NCI-H69 (cell line): Measurements from ENCODE around the gene LRG1.
"Not testable (repeated sequence)": the region's sequence is repeated elsewhere in the genome, so short reads cannot be mapped to it uniquely, and the experiment has no call there.

Experiments used
- DNase-seq: peaks from one replicate; lab custom pipeline; 2025; lab: John Stamatoyannopoulos, UW

LRG1 gene

DNA sequence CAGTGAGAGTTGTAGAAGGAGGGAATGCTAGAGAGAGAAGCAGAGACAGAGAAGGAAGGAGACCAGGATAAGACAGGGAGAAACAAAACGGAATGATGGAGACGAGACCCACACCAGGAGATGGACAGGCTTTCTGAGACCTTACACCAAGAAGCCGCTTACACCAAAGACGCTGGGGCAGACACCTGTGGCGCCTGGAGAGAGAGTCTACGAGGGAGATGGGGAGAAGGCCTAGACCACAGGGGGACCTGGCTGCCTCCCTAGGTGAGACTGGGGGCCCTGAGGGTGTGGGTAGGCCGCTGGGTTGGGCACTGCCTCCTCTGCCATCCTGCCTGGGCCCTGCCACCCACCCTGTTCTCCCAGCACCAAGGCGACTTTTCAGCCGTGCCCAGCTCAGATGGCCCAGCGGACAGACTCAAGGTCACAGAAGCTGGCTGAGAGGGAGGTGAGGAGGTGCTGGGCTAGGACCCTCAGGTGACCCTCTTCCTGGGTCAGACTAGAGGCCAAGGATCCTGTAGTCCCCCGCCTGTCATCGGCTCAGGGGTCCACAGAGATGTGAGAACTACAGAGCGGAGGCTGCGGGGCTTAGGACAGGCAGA is 9.8 kb downstream of the LRG1 start:
- no peak for DNase-seq

DNA sequence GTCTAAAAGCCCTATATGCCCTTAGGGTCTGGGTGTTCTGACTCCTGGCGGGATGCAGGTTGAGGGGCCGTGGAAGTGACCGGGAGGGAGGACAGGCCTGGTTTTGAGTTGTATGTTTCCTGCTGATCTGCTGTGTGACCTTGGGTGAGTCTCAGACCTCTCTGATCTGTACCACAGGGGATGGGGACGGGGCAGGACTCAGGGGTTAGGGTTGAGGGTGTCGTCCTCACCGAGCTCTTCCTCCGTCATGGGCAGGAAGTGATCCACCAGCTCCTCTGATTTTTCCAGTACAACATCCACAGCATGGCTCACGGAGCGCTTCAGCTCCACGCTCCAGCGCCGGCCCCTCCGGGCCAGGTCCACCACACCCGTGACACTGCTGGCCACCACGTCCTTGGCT is 11.0 kb downstream of the LRG1 start:
- DNase-seq = no peak

DNA sequence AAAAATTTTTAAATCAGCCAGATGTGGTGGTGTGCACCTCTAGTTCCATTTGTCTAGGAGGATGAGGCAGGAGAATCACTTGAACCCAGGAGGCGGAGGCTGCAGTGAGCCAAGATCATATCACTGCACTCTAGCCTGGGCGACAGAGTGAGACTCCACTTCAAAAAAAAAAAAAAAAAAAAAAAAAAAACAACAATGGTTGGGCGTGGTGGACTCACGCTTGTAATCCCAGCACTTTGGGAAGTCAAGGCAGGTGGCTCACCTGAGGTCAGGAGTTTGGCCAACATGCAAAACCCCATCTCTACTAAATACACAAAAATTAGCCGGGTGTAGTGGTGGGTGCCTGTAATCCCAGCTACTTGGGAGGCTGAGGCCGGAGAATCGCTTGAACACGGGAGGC is 12.5 kb downstream of the LRG1 start:
- not testable (repeated sequence) for DNase-seq

DNA sequence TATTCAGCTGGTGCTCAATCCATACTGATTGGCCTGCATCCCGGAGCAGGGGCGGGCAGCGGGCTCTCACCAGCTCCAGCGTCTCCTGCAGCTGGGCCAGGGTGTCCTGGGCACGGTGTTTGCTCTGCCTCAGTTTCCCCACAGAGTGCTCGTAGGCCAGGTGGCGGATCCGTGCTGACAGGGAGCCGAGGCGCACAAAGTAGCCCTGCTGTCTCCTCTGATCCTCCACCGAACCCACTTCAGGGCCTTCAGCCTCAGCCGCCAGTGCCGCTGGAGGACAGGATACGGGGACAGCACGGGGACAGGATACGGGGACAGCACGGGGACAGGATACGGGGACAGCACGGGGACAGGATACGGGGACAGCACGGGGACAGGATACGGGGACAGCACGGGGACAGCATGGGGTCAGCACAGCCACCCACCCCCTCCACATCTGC is 14.3 kb downstream of the LRG1 start:
- no peak for DNase-seq

DNA sequence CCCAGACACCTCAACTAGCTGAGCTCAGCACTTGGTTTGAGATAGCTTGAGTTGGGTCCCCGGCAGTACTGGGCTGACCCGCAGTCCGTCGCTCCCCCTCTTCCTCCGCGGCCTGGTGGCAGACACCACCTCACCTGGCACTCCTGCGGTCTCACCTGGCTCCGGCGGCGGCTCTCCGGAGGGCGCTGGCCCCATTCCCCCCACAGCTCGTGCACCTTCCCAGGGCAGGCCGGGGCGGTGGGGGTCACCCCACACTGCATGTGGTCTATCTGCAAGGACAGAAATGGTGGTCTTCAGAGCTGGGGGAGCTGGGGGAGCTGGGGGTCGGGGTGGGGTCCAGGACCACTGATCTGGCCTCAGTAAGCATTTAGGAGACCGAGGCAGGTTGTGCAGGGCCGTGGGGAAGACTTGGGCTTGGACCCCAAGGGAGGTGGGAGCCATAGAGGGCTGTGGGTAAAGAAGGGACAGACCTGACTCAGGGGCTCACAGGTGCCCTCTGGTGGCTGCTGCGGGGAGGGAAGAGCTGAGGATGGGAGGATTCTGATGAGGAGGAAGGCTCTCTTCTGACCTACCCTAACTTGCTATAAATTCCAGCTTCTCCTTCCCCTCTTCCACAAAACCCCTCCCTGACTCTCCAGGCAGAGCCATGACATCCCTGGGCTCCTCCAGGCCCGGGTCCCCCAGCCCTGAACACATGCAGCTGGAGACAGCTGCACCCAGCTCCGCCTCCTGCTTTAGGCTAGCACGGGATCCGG is 14.9 kb downstream of the LRG1 start:
- peak; percentile 79 for DNase-seq

DNA sequence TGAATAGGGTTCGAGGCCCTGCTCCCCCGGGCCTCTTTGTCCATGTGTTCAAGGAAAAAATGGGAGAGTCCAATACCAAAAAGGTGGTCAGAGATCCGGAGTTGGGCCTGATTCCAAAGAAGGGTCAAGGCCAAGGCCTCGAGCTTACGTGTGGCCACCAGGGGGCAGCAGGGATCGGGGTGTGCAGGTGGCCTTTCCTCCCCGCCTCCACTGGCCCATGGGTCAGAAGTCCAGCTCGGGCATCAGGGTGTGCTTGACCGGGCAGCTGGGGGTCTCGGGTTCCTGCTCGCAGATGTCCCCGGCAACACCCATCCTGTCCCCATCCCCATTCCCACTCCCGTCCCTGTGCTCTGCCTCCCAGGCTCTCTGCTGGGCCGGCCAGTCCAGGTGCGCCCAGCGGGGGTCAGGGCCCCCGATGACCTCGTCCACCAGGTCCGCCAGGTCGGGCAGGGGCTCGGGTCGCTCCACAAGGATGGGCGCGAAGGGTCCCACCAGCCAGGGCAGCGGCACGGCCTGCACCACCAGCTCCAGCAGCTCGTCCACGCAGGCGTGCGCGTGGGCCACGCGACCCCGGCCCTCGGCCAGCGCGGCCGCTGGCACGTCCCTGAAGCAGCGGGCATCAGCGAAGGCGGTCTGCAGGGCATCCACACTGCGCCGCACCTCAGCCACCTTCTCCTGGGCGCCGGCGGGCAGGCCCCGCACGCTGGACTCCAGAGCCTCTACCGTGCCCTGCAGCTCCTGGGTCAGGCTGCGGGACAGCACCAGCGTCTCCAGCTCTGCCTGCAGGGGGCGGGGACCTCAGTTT is 16.3 kb downstream of the LRG1 start:
- DNase-seq = peak; percentile 40

DNA sequence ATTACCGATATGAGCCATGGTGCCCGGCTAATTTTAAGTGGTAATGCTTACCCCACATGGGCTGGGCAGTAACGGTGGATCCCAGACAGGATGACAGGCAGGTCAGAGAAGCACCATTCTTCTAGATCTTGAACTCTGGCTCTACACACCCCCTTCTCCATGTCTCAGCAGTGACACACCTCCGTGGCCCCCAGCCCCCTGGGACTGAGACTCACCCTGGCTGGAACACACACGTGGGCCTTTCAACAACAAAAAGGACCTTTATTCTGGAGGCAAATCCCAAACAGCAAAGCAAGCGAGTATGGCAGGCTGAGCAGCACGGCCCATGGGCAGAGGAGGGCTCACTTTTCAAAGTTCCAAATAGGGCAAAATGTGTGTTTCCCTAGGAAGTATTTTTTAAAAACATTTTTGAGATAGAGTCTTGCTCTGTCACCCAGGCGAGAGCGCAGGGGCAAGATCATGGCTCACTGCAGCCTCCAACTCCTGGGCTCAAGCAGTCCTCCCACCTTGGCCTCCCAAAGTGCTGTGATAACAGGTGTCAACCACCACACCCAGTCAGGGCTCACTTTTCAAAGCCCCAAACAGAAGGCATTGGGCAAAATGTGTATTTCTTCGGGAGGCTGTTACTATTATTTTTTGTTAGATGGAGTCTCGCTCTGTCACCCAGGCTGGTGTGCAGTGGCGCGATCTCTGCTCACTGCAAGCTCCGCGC is 17.4 kb downstream of the LRG1 start:
- no peak for DNase-seq

DNA sequence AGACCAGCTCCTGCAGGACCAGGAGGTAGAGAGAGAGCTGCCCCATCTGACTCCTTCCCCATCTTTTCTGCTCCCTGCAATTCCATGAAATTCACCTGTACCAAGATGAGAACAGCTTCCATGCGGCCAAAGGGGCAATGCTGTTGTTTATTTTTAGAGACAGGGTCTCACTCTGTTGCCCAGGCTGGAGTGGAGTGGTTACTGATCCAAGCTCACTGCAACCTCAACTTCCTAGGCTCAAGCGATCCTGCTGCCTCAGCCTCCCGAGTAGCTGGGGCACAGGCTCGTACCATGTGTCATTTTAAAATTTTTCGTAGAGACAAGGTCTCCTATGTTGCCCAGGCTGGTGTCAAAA is 18.0 kb downstream of the LRG1 start:
- DNase-seq = no peak

DNA sequence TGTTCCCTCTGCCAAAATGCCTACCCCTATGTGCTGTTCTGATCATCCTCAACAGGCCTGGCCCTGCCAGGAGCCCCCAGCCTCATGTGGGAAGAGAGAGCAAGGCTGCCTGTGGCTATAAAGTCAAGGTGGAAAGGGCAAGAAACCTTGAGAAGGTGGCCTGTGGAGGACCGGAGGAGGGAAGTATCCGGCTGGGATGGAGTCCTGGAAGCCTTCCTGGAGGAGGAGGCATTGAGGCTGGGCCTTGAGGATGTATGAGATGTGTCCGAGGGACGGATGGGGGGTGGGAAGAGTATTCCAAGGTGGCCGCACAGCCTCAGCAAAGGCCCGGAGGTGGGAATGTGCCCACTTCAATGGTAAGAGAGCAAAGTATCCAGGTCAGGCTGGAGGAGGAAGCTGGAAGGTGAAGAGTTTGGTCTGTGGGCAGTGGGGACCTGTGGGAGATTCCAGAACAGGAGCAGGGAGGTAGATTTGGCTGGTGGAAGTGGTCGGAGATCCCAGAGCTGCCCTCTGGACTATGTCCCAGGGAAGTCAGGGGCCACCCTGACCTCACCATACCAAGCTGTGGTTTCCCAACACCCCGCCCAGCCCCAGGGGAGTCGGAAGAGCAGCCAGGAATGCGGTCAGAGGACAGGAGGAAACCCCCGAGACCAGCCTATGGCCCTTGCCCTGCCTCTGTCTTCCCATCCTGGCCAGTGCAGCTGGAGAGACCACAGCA is 18.5 kb downstream of the LRG1 start:
- DNase-seq = no peak

DNA sequence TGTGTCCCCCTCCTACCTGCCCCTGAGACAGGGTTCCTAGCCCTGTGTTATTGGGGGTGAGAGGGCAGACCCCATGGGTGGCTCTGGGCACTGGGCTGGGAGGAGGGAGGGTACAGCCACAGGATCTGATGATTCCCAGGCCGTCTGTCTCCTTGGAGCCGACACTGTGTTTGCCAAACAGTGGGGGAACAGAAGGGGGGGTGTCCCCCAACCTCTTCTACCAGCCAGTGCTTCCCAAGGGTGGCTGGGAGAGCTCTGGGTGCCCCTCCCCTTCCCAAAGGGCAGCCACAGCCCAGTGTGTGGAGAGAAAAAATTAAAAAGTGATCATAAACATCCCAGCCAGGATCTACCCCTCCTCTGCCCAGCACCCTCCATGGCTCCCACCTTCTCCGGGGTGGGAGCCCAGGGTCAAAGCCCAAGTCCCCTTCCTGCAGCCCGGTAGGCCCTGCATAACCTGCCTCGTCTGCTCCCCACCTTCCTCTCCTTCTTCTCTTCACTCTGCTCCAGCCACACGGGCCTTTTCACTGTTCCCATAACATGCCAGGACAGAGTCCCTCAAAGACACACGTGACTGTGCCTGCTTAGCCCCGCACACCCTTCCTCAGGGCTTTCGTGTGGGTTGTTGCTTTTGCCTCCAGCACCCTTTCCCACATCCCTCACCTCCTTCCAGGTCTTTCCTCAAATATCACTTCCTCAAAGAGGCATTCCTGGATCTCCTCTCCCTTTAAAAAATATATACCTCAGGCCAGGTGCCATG is 20.1 kb downstream of the LRG1 start:
- DNase-seq = peak; percentile 47

DNA sequence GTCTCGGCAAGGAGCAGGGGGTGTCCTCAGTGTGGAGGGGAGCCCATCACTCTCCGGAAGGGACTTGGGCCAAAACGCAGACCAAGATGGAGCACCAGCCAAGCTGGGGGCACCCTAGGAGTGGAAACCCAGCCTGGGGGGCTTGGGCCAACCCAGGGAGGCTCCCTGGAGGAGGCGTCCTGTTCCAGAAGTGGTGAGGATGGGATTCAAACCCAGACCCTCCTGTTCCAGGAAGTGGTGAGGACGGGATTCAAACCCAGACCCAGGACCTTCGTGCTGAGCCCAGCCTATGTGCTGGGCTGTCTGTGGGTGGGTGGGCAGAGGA is 20.7 kb downstream of the LRG1 start:
- DNase-seq = no peak

DNA sequence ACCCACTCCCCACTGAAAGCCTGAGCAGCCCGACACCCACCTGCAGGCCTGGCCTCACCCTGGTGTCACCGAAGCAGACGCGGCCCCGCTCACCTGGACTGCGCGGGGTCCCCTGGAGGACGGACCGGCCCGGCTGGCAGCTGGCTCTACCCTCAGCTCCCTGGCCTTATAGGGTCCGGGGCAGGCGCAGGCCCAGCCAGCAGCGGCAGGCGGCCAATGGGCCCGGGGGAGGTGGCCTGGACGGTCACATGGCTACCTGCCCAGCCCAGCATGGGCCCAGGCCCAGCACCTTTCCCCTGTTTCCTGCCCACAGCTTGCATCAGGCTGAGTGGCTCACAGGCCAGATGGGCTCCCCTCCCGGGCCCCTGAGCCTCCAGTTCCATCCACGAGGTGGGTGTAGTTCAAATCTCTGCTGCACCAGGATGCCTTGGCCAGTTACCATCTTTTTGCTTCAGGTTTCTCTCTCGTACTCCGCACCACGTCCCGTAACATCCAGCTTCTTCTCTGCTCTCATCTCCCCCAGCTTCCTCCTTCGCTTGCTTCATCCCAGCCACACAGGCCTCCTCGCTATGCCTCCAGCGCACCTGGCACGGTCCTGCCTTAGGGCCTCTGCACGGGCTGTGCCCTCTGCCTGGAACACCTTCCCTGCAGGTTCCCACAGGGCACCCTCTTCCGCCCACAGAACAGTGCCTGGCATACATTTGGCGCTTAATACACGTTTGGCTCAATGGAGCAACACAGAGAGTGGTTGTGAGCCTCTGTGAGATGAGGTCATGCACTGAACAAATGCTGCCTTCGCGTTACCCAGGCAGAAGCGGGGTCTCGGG is 21.3 kb downstream of the LRG1 start, which contains the start of gene PLIN4:
PLIN4 (minus strand) TSS at position 142 of the 827 bp plus-strand sequence. CDS start 214 bp downstream, outside the sequence.
- DNase-seq = no peak

DNA sequence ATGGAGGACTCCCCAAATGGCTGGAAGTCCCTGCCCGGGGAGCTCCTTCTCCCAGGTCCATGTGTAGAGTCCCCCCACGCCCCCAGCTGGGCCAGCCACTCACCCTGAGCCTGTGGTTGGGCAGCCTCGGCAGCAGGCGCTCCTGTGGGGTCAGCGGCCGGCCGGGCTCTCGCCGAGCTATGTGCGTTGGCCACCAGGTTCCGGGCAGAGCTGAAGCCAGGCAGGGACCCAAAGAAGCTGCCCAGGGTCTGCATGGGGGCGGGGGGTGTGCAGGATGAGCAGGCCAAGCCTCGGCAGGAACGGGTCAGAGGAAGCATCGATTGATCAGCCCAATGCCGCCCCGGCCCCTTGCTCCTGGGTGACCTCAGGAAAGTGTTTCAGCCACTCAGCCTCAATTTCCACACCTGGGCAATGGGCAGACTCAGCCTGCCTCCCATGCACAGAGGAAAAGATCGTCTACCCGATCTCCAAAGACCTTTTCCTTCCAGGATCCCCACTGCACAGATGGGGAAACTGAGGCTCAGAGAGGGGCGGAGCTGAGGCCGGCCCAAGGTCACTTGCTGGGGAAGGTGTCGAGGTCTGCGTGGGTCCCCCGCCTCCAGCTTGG is 22.3 kb downstream of the LRG1 start:
- DNase-seq = no peak

DNA sequence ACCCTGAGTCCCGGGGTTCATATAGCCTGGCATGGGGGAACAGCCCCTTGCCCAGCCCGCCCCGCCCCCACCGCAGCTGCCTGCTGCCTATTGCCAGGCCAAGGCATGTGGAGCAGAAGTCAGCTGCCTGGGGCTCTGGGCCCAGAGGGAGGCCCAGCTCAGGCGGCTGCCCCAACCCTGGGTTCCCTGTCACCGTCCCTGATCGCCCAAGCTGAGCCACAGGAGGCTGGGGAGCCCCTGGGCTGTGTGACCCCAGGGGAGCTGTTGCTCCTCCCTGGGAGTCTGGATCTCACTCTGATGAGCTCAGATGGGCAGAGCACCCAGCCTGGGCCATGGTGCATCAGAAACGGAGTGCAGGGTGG is 22.9 kb downstream of the LRG1 start:
- DNase-seq = no peak

DNA sequence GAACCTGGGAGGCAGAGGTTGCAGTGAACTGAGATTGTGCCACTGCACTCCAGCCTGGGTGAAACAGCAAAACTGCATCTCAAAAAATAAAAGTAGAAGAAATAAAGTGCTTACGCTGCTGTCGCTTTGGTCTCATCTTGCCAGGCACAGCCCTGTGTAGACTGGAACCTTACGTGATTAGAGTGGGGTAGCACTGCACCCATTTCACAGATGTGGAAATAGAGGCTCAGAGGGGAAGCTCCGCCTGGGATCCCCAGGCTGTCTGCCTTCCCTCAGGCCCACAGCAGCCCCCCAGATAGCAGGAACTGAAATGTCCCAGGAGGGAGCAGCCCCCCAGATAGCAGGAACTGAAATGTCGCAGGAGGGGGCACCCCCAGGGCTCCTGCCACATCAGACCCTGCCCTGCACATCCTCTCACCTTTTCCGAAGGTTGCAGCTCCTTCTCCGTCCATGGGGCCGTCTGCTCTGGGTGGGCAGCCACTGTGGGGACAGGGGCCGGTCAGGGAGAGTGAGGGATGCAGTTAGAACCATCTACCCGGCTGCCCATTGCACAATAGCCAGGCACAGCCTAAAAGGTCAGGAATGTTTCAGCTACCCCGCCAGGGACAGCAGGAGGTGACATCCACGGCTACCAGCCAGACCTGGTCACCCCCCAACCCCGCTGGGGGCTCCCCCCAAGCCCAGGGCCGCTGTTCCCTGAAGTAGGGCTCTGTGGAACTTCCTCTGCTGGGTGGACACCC is 23.5 kb downstream of the LRG1 start:
- DNase-seq = no peak

DNA sequence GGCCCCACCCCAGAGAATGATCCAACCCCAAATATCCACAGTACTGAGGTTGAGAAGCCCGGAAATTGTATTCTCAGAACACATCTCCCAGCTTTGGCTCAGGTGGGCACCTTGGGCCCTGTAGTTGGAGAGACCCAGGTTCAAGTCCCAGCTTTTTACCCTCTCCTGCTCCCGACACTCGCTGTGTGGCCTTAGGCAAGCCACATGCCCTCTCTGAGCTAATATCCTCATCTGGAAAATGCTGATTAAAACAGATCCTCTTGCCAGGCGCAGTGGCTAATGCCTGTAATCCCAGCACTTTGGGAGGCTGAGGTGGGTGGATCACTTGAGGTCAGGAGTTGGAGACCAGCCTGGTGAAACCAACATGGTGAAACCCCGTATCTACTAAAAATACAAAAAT is 24.1 kb downstream of the LRG1 start:
- no peak for DNase-seq

DNA sequence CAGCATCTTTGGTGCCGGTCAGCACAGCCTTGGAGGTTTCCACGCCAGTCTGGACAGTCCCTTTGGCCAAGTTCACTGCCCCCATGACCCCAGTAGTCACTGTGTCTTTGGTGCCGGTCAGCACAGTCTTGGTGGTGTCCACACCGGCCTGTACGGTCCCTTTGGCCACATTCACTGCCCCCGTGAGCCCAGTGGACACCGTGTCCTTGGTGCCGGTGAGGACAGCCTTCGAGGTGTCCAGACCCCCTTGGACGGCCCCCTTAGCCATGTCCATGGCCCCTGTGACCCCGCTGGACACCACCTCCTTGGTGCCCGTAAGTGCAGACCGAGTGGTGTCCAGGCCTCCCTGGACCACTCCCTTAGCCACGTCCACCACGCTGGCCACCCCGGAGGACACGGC is 26.6 kb downstream of the LRG1 start:
- DNase-seq = no peak

DNA sequence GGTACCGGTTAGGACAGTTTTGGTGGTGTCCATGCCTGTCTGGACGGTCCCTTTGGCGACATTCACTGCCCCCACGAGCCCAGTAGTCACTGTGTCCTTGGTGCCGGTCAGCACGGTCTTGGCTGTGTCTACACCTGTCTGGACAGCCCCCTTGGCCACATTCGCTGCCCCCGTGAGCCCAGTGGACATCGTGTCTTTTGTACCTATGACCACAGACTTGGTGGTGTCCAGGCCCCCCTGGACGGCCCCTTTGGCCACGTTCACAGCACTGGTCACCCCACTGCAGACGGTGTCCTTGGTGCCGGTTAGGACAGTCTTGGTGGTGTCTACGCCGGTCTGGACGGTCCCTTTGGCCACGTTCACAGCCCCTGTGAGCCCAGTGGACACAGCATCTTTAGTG is 27.8 kb downstream of the LRG1 start:
- DNase-seq = no peak
